K562 (cell line): ENCODE measurements around the gene IGFL1. TPM values are rescaled to one million over a fixed set of nuclear protein-coding genes. Genes with fewer than 3 reads are reported as not detected.
"Not testable (repeated sequence)": the region's sequence is repeated elsewhere in the genome, so short reads cannot be mapped to it uniquely, and the experiment has no call there.

ENCODE experiments used
- ATAC-seq: fragments of 200-7000 bp; cut with Tn5 transposase; 3 replicates; pipeline ENCODE4 v1.9.1; 2020; ENCODE audit warnings: moderate library complexity
- BruUV-seq: library from RNA; stranded (reverse); fragments of 400-500 nt; replicated peaks from 2 replicates; lab custom pipeline; 2021; lab: Mats Ljungman, UMichigan
- CTCF ChIA-PET: fragments of 300-600 bp; formaldehyde crosslinking; extraction: SDS; loops from one replicate; lab custom pipeline; 2021; ENCODE audit warnings: low intra/inter-chr PET ratio; lab: Yijun Ruan, JAX
- POLR2A ChIA-PET: fragments of 300-600, 350-650 bp; sonication (Branson Sonifier 250); formaldehyde crosslinking; extraction: SDS; loops from one replicate; lab custom pipeline; 2021; ENCODE audit warnings: antibody characterized with exemption, inconsistent platforms; lab: Yijun Ruan, JAX
- DNase-seq, 4 experiments: peaks; one replicate each; pipeline versions ENCODE4 v3.0.0 to v3.0.0-alpha.2; 2011 to 2018; ENCODE audit warnings: low spot score in 3 of 4, mixed read lengths in 3 of 4; ENCODE audit errors: extremely low read depth in 1 of 4
- FAIRE-seq: peaks from 2 replicates; lab custom pipeline; 2011; peaks lifted over from hg19 to GRCh38; lab: Jason Lieb, UNC
- H2AFZ ChIP-seq: 2 replicates; pipeline ENCODE4 v1.6.0; 2011; ENCODE audit warnings: low read depth, low read length, control low read depth, inconsistent platforms
- H3K27ac ChIP-seq: fragments of 200-600 bp; 3 replicates; pipeline ENCODE4 v1.8.0; 2011; ENCODE audit warnings: low read depth, mild to moderate bottlenecking, control low read depth, inconsistent platforms, low read length, moderate library complexity, mixed read lengths; ENCODE audit errors: extremely low read depth
- H3K27me3 ChIP-seq, 2 experiments: fragments of 300-600 bp in 1 of 2; 2 replicates in 1 of 2; 3 replicates in 1 of 2; pipeline versions ENCODE4 v1.6.0 to v1.8.0; 2011; ENCODE audit warnings: inconsistent platforms in 2 of 2, low read length in 2 of 2, mild to moderate bottlenecking in 1 of 2, mixed read lengths in 1 of 2, moderate library complexity in 1 of 2; ENCODE audit not compliant: control insufficient read depth in 2 of 2, insufficient read depth in 2 of 2
- H3K36me3 ChIP-seq: fragments of 300-600 bp; 3 replicates; pipeline ENCODE4 v1.8.0; 2011; ENCODE audit warnings: mild to moderate bottlenecking, low read length, inconsistent platforms; ENCODE audit not compliant: control insufficient read depth, insufficient read depth
- H3K4me1 ChIP-seq, 2 experiments: fragments of 200-600 bp in 1 of 2; replicated peaks in 1 of 2; 2 replicates in 1 of 2; 3 replicates in 1 of 2; pipeline versions ENCODE4 v1.5.1 to v1.8.0; 2011; ENCODE audit warnings: inconsistent platforms in 2 of 2, low read length in 2 of 2, mild to moderate bottlenecking in 1 of 2, mixed read lengths in 1 of 2, moderate library complexity in 1 of 2; ENCODE audit not compliant: control insufficient read depth in 2 of 2, insufficient read depth in 2 of 2
- H3K4me2 ChIP-seq: 2 replicates; pipeline ENCODE4 v1.6.1; 2011; ENCODE audit warnings: low read length, control low read depth, inconsistent platforms, mixed read lengths; ENCODE audit not compliant: insufficient read depth
- H3K4me3 ChIP-seq: fragments of 200-600 bp; sonication (generic), shearing (Covaris generic); 2 replicates; pipeline ENCODE4 v1.5.1; 2016; ENCODE audit warnings: control low read depth, inconsistent platforms
- H3K79me2 ChIP-seq: fragments of 200-600 bp; 3 replicates; pipeline ENCODE4 v1.8.0; 2011; ENCODE audit warnings: low read length, inconsistent platforms; ENCODE audit not compliant: control insufficient read depth, insufficient read depth
- H3K9ac ChIP-seq, 2 experiments: 2 replicates each; pipeline versions ENCODE4 v1.6.0 to v1.6.1; 2011; ENCODE audit warnings: low read depth in 2 of 2, low read length in 2 of 2, control low read depth in 1 of 2, inconsistent platforms in 1 of 2, mild to moderate bottlenecking in 1 of 2, mixed read lengths in 1 of 2; ENCODE audit not compliant: insufficient read depth in 1 of 2
- H3K9me1 ChIP-seq: one replicate; pipeline ENCODE4 v1.6.0; 2011; ENCODE audit warnings: inconsistent platforms, mild to moderate bottlenecking, low read length, moderate library complexity; ENCODE audit not compliant: control insufficient read depth, insufficient read depth
- H3K9me3 ChIP-seq: replicated peaks from 2 replicates; pipeline ENCODE4 v1.5.1; 2011; ENCODE audit warnings: low read depth, low read length, inconsistent platforms; ENCODE audit not compliant: control insufficient read depth, insufficient read depth
- H4K20me1 ChIP-seq: replicated peaks from 2 replicates; pipeline ENCODE4 v1.6.1; 2011; ENCODE audit warnings: low read length, inconsistent platforms, mixed read lengths; ENCODE audit not compliant: control insufficient read depth, insufficient read depth
- KDM1A ChIP-seq, 2 experiments: fragments of 450-650 bp; IDR thresholded peaks; 2 replicates each; pipeline ENCODE4 v1.6.1; 2016; ENCODE audit warnings: mild to moderate bottlenecking in 2 of 2
- ZNF347 ChIP-seq: fragments of 450-650 bp; formaldehyde crosslinking; IDR thresholded peaks from 2 replicates; pipeline ENCODE4 v1.4.0; 2020; ENCODE audit warnings: low read depth, mild to moderate bottlenecking, moderate library complexity
- ZNF512 ChIP-seq: IDR thresholded peaks from 2 replicates; pipeline ENCODE4 v1.6.1; 2016; ENCODE audit warnings: missing genetic modification characterization, missing compliant biosample characterization
- WGBS: fragments of 100-300 bp; shearing (Covaris generic); methylation state at CpG from one replicate; pipeline ENCODE4 v1.1.6; 2016; ENCODE audit warnings: low coverage, mixed read lengths; ENCODE audit not compliant: insufficient coverage; ENCODE audit errors: missing lambda C conversion rate; 5-methylcytosine and 5-hydroxymethylcytosine counted together
- in situ Hi-C: fragments of 300-500 bp; cut with MboI; formaldehyde crosslinking; loops from 4 replicates; pipeline ENCODE4 v1.15.0; 2018; ENCODE audit warnings: inconsistent platforms, mixed read lengths
- intact Hi-C: fragments of 100-400 bp; cut with micrococcal nuclease; formaldehyde crosslinking; loops from 2 replicates; pipeline ENCODE4 v1.14.2; 2022
- polyA plus RNA-seq, 8 experiments: library from polyadenylated mRNA; depleted of rRNA in 4 of 8; stranded (reverse) in 5 of 8; unstranded in 3 of 8; fragments of >200 nt; fragmentation: Nextera tagmentation in 2 of 8; fragmentation: Illumina TruSeq in 1 of 8; extraction: Ambion mirVana in 2 of 8; extraction: Trizol in 1 of 8; gene quantifications; 2 replicates each; pipeline versions ENCODE4 v1.2.1 to v1.2.3, GENCODE V29; 2011 to 2014; ENCODE audit warnings: inconsistent platforms in 1 of 8, missing spikeins in 1 of 8
- total RNA-seq, 7 experiments: library from RNA; depleted of rRNA in 6 of 7; stranded (reverse); fragments of >200 nt in 6 of 7; fragmentation: Illumina TruSeq in 2 of 7; extraction: Trizol in 2 of 7; gene quantifications; 2 replicates each; pipeline versions ENCODE4 v1.2.1 to v1.2.3, GENCODE V29; 2011 to 2021; ENCODE audit warnings: low replicate concordance in 1 of 7

The IGFL1 gene
- total and polyA plus RNA-seq, 9 of the 15 experiments (the other 6 are each of a cell fraction or from before 2014, with no cell fraction given), result not detected

DNA sequence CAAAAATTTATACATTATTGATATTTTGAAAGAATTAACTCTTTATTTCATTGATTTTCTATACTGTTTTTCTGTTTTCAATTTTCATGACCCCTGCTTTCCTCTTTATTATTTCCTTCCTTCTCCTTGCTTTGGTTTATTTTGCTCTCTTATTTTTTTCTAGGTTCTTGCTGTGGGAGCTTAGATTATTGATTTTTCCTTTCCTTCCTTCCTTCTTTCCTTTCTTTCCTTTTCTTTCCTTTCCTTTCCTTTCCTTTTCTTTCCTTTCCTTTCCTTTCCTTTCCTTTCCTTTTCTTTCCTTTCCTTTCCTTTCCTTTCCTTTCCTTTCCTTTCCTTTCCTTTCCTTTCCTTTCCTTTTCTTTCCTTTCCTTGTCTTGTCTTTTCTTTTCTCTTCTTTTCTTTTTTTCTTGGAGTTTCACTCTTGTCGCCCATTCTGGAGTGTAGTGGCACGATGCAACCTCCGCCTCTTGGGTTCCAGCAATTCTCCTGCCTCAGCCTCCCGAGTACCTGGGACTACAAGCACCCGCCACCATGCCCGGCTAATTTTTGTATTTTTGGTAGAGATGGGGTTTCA lies 13.6 kb downstream of the IGFL1 start:
- H3K4me1 ChIP-seq, ATAC-seq, H3K9ac ChIP-seq, H3K4me2 ChIP-seq, H4K20me1 ChIP-seq: not testable (repeated sequence)
- 0% methylated on average over 6 of the region's 6 CpGs for WGBS
- peak; percentile 92 for TF ChIP-seq ZNF512 (tag)
- TF ChIP-seq, all 486 proteins: peak for 1; not testable (repeated sequence) for 485
- H3K79me2 ChIP-seq, H3K9me1 ChIP-seq, DNase-seq, intact Hi-C loops, BruUV-seq, H2AFZ ChIP-seq, H3K9me3 ChIP-seq, H3K36me3 ChIP-seq, H3K27ac ChIP-seq, in situ Hi-C loops, H3K4me3 ChIP-seq, CTCF ChIA-PET, FAIRE-seq, POLR2A ChIA-PET: not testable (repeated sequence)
- peaks cover 11 to 15% of the 10 kb centered on the region in 2 experiments; a peak in 3 of 5 replicates for H3K27me3 ChIP-seq

DNA sequence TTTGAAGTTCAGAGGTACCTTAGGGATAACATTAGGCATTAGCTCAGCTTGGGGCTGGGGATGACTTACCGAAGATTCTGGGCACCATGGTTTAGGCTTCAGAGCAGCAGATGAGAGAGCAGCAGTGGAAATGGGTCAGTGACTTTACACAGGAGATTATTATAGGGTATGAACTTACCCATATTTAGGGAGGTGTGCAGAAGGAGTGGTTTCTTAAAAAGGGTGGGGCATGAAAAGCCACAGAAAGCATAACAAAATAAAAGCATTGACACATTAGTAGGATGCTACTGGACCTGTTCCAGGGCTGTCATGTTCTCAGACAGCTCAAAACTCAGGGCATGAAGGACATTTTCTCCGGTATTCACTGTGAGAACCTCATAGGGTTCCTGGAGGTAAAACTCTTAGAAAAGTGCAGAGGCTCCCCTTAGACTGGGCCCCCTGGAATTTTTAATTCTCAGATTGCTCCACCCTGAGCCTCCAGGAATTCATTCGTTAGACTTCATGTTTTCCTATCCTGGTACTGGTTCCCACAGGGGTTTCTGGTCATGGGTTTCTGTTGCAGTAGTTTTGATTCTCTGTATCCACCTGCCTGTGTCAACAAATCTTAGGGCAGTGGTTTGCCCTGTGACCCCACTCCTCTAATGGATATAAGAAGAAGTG lies 20.7 kb downstream of the IGFL1 start:
- H3K36me3 ChIP-seq, result no peaks in the 10 kb centered on the region
- no TSS peak for BruUV-seq
- no peaks in the 10 kb centered on the region; the same call in 1 of the 2 replicates for H4K20me1 ChIP-seq
- CTCF ChIA-PET, result no interaction called here
- H2AFZ ChIP-seq, result no peak overlapping the region
- FAIRE-seq, result no peak
- H3K4me1 ChIP-seq, result no peaks in the 10 kb centered on the region
- 0% methylated on average over 3 of the region's 3 CpGs for WGBS
- H3K79me2 ChIP-seq, result no peaks in the 10 kb centered on the region
- no peak overlapping the region for H3K27ac ChIP-seq
- DNase-seq, result no peak
- intact Hi-C loops, result no loop called here
- in situ Hi-C loops, result no loop called here
- H3K9me1 ChIP-seq, result no peaks in the 10 kb centered on the region
- peak; percentile 34; a peak in 1 of 4 replicates for TF ChIP-seq KDM1A (IDR thresholded peaks at IDR 0.05)
- TF ChIP-seq ZNF347, result no peak
- TF ChIP-seq, all 486 proteins: peak for 1
- ATAC-seq, result no peak
- H3K27me3 ChIP-seq, result peaks cover 4 to 14% of the 10 kb centered on the region in 2 experiments; a peak in 3 of 5 replicates
- no peaks in the 10 kb centered on the region for H3K9me3 ChIP-seq
- no peak overlapping the region for H3K4me3 ChIP-seq
- POLR2A ChIA-PET, result interaction anchor here (0.6 kb wide), 1 partner anchor 19 kb away, joined by 3 read pairs; no protein-coding TSS in a partner anchor
- H3K9ac ChIP-seq, result no peak overlapping the region
- no peak overlapping the region for H3K4me2 ChIP-seq
